HG02981 (cell line): ENCODE measurements around the gene KIF27.
"Not testable (repeated sequence)": the region's sequence is repeated elsewhere in the genome, so short reads cannot be mapped to it uniquely, and the experiment has no call there.

ENCODE experiments used
- ATAC-seq: cut with Tn5 transposase; IDR thresholded peaks from one replicate; pipeline ENCODE4 v1.9.1; 2021; ENCODE audit warnings: mild to moderate bottlenecking, moderate library complexity; ENCODE audit not compliant: unreplicated experiment

KIF27 gene

GRCh38 chr9:83817356-83818278, 103.6 kb downstream of the KIF27 start, which contains the start of gene GKAP1:
TSS of gene GKAP1 (minus strand) at chr9:83817769. CDS start at chr9:83806517, 11,252 bp downstream.
- ATAC-seq: peak; percentile 74

- ATAC-seq: not testable (repeated sequence)
Measured at GRCh38 chr9:83817011-83817355, 104.2 kb downstream of the KIF27 start.

DNA sequence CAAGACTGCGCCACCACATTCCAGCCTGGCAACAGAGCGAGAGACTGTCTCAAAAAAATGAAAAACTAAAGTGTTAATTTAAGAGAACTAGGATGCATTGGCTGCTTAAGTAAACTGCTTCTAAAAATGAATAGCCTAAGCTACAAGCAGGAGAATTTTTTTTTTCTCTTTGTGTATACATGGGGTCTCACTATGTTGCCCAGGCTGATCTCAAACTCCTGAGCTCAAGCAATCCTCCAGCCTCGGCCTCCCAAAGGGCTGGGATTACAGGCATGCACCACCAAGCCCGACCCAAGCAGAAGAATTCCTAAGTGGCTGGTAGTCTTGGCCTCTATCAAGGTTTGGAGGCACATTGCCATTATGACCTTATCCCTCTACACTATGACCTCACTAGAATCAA, 106.1 kb downstream of the KIF27 start:
- ATAC-seq: not testable (repeated sequence)

DNA sequence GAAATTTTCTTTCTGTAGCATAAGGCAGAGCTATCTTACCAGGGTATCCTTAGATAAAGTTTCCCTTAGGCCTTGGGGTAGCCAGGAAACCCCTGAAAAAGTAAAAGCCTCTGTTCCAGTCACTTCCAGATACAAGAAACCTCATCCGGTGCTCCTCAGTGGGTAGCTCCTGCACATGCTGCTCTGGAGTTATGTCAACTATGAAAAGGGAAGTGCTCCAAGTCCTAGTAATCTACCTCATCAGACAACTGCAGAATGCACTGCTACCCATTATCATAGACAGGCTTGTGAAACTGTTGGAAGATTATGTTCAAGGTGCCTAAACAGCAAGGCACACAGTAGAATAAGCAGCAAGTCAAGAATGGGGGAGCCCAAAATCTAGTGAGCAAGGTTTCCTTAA, 112.0 kb downstream of the KIF27 start:
- ATAC-seq: not testable (repeated sequence)

DNA sequence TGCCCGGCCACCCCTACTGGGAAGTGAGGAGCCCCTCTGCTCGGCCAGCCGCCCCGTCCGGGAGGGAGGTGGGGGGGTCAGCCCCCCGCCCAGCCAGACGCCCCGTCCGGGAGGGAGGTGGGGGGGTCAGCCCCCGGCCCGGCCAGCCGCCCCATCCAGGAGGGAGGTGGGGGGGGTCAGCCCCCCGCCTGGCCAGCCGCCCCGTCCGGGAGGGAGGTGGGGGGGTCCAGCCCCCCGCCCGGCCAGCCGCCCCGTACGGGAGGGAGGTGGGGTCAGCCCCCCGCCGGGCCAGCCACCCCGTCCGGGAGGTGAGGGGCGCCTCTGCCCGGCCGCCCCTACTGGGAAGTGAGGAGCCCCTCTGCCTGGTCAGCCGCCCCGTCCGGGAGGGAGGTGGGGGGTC, 116.8 kb downstream of the KIF27 start:
- ATAC-seq: not testable (repeated sequence)

DNA sequence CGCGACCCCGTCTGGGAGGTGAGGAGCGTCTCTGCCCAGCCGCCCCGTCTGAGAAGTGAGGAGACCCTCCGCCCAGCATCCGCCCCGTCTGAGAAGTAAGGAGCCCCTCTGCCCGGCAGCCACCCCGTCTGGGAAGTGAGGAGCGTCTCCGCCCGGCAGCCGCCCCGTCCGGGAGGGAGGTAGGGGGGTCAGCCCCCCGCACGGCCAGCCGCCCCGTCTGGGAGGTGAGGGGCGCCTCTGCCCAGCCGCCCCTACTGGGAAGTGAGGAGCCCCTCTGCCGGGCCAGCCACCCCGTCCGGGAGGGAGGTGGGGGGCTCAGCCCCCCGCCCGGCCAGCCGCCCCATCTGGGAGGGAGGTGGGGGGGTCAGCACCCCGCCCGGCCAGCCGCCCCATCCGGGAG, 117.3 kb downstream of the KIF27 start:
- not testable (repeated sequence) for ATAC-seq

DNA sequence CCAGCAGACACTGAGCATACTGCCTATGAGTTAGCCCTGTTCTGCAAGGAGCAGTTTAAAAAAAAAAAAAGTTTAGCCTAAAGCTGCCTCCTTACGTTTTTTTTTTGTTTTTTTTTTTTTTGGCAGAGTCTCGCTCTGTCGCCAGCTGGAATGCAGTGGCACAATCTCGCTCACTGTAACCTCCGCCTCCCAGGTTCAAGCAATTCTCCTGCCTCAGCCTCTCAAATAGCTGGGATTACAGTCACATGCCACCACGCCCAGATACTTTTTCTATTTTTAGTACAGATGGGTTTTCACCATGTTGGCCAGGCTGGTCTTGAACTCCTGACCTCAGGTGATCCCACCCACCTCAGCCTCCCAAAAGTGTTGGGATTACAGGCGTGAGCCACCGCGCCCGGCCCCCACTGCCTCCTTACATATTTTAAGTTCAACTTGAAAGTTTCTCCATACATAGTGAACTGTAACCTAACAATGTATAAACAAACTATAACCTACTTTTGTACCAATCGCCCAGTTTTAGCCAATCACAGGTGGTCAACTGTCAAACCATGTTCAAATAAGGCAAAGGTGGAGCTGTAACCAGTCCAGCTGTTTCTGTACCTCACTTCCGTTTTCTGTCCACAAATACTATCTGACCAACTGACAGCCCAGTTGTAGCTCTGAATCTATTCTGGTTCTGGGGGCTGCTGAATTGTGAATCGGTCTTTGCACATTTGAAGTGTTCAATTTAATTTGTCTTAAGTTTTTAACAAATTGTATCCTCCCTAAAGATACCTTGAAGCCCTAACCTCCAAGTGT, 120.8 kb downstream of the KIF27 start:
- ATAC-seq: no peak

- ATAC-seq: no peak
Measured at GRCh38 chr9:83794051-83794450, 127.2 kb downstream of the KIF27 start.

- ATAC-seq: no peak
Measured at GRCh38 chr9:83792746-83793145, 128.5 kb downstream of the KIF27 start.
